IMR-90 (cell line): ENCODE data around the gene HAGHL. TPM values are rescaled to one million over a fixed set of nuclear protein-coding genes. Genes with fewer than 3 reads are reported as not detected.

Experiments used
- ATAC-seq: fragments of 200-7000 bp; cut with Tn5 transposase; 2 replicates; pipeline ENCODE4 v1.9.1; 2020; ENCODE audit warnings: low read depth, mild to moderate bottlenecking, moderate library complexity
- BruUV-seq: library from RNA; stranded (reverse); fragments of 400-500 nt; replicated peaks from 2 replicates; lab custom pipeline; 2021; lab: Mats Ljungman, UMichigan
- CTCF ChIA-PET: fragments of 300-600 bp; formaldehyde crosslinking; extraction: SDS; loops from one replicate; lab custom pipeline; 2021; ENCODE audit warnings: antibody characterized with exemption; lab: Yijun Ruan, JAX
- POLR2A ChIA-PET: fragments of 300-600 bp; sonication (Branson Sonifier 250); formaldehyde crosslinking; loops from one replicate; lab custom pipeline; 2022; ENCODE audit warnings: antibody characterized with exemption; ENCODE audit not compliant: unreplicated experiment; lab: Charles Lee
- DNase-seq: peaks from one replicate; pipeline ENCODE4 v3.0.0; 2013
- H2AFZ ChIP-seq: replicated peaks from 2 replicates; pipeline ENCODE3; 2013; ENCODE audit warnings: low read length, mild to moderate bottlenecking; ENCODE audit not compliant: poor library complexity
- H2AK5ac ChIP-seq: 2 replicates; pipeline ENCODE4 v1.6.1; 2013; ENCODE audit warnings: low read depth, low read length, inconsistent platforms
- H2AK9ac ChIP-seq: replicated peaks from 2 replicates; pipeline ENCODE3; 2013; ENCODE audit warnings: mild to moderate bottlenecking, low read depth, low read length, moderate library complexity; ENCODE audit not compliant: poor library complexity
- H2BK120ac ChIP-seq: 2 replicates; pipeline ENCODE4 v1.6.1; 2013; ENCODE audit warnings: low read depth, low read length, inconsistent platforms
- H2BK15ac ChIP-seq: 3 replicates; pipeline ENCODE4 v1.6.1; 2013; ENCODE audit warnings: low read depth, low read length, inconsistent platforms
- H2BK20ac ChIP-seq: 2 replicates; pipeline ENCODE4 v1.6.1; 2013; ENCODE audit warnings: low read depth, mild to moderate bottlenecking, inconsistent platforms, low read length, moderate library complexity
- H2BK5ac ChIP-seq: 2 replicates; pipeline ENCODE4 v1.6.1; 2013; ENCODE audit warnings: mild to moderate bottlenecking, low read depth, low read length, inconsistent platforms; ENCODE audit not compliant: poor library complexity, severe bottlenecking
- H3K14ac ChIP-seq: replicated peaks from 2 replicates; pipeline ENCODE4 v1.6.1; 2013; ENCODE audit warnings: low read depth, low read length, inconsistent platforms
- H3K18ac ChIP-seq: 2 replicates; pipeline ENCODE4 v1.6.1; 2013; ENCODE audit warnings: low read depth, low read length, control low read depth
- H3K23ac ChIP-seq: 2 replicates; pipeline ENCODE4 v1.6.1; 2013; ENCODE audit warnings: low read depth, low read length, inconsistent platforms
- H3K27ac ChIP-seq: 2 replicates; pipeline ENCODE4 v1.5.1; 2013; ENCODE audit warnings: mild to moderate bottlenecking, control low read depth, low read length; ENCODE audit not compliant: insufficient read depth
- H3K27me3 ChIP-seq: 2 replicates; pipeline ENCODE4 v1.6.1; 2013; ENCODE audit warnings: low read length; ENCODE audit not compliant: control insufficient read depth, insufficient read depth
- H3K36me3 ChIP-seq: 2 replicates; pipeline ENCODE4 v1.6.1; 2013; ENCODE audit warnings: low read length, mixed read lengths; ENCODE audit not compliant: control insufficient read depth, insufficient read depth
- H3K4ac ChIP-seq: 2 replicates; pipeline ENCODE4 v1.6.1; 2013; ENCODE audit warnings: low read depth, low read length, inconsistent platforms
- H3K4me1 ChIP-seq: 2 replicates; pipeline ENCODE4 v1.6.1; 2013; ENCODE audit warnings: low read length, mixed read lengths; ENCODE audit not compliant: control insufficient read depth, insufficient read depth
- H3K4me2 ChIP-seq: 2 replicates; pipeline ENCODE4 v1.6.1; 2013; ENCODE audit warnings: low read depth, mild to moderate bottlenecking, control low read depth, low read length, moderate library complexity
- H3K4me3 ChIP-seq: 2 replicates; pipeline ENCODE4 v1.5.1; 2013; ENCODE audit warnings: low read depth, mild to moderate bottlenecking, control low read depth, low read length, moderate library complexity; ENCODE audit not compliant: insufficient read depth
- H3K56ac ChIP-seq: 2 replicates; pipeline ENCODE4 v1.6.1; 2013; ENCODE audit warnings: low read length, inconsistent platforms; ENCODE audit not compliant: insufficient read depth; ENCODE audit errors: extremely low read depth
- H3K79me1 ChIP-seq, 2 experiments: 2 replicates each; pipeline ENCODE4 v1.6.1; 2013; ENCODE audit warnings: low read length in 2 of 2, inconsistent platforms in 1 of 2, low read depth in 1 of 2
- H3K9ac ChIP-seq: 2 replicates; pipeline ENCODE4 v1.6.1; 2013; ENCODE audit warnings: low read depth, low read length, control low read depth
- H3K9me1 ChIP-seq: 2 replicates; pipeline ENCODE4 v1.6.1; 2013; ENCODE audit warnings: low read length, inconsistent platforms; ENCODE audit not compliant: insufficient read depth
- H3K9me3 ChIP-seq: 2 replicates; pipeline ENCODE4 v1.6.1; 2013; ENCODE audit warnings: low read length; ENCODE audit not compliant: control insufficient read depth, insufficient read depth
- H4K20me1 ChIP-seq: 2 replicates; pipeline ENCODE4 v1.6.1; 2013; ENCODE audit warnings: low read length, inconsistent platforms; ENCODE audit not compliant: insufficient read depth
- H4K5ac ChIP-seq: 2 replicates; pipeline ENCODE4 v1.6.1; 2013; ENCODE audit warnings: mild to moderate bottlenecking, low read depth, low read length, control low read depth
- H4K8ac ChIP-seq, 2 experiments: 2 replicates each; pipeline ENCODE4 v1.6.1; 2013; ENCODE audit warnings: low read depth in 2 of 2, low read length in 2 of 2, control low read depth in 1 of 2, inconsistent platforms in 1 of 2
- H4K91ac ChIP-seq: 2 replicates; pipeline ENCODE4 v1.6.1; 2013; ENCODE audit warnings: low read depth, low read length, inconsistent platforms; ENCODE audit not compliant: insufficient read depth
- MAZ ChIP-seq: IDR thresholded peaks from 2 replicates; pipeline ENCODE4 v1.6.1; 2012; ENCODE audit warnings: low read depth, mild to moderate bottlenecking, low read length, improper control_type of control experiment, moderate library complexity, borderline replicate concordance
- RCOR1 ChIP-seq: IDR thresholded peaks from 2 replicates; pipeline ENCODE4 v1.6.1; 2012; ENCODE audit warnings: mild to moderate bottlenecking, low read length, improper control_type of control experiment; ENCODE audit not compliant: insufficient replicate concordance
- SMC3 ChIP-seq: fragments of 150-350 bp; IDR thresholded peaks from 2 replicates; pipeline ENCODE4 v1.6.1; 2016; ENCODE audit warnings: low read depth, mild to moderate bottlenecking, antibody characterized with exemption, low read length, moderate library complexity
- WGBS, 2 experiments: methylation state at CpG; one replicate each; pipeline versions ENCODE4 v1.1.5 to v1.1.7; 2013; ENCODE audit warnings: missing lambda C conversion rate in 2 of 2; ENCODE audit not compliant: insufficient read length in 1 of 2; ENCODE audit errors: extremely low coverage in 2 of 2; 5-methylcytosine and 5-hydroxymethylcytosine counted together
- dilution Hi-C: fragments of 300-500 bp; cut with HindIII; formaldehyde crosslinking; loops from one replicate; pipeline ENCODE4 v1.14.3; 2018; ENCODE audit warnings: low sequenced_read_pairs; ENCODE audit not compliant: unreplicated experiment
- in situ Hi-C: fragments of 300-500 bp; cut with MboI; formaldehyde crosslinking; loops from 3 replicates; pipeline ENCODE4 v1.14.3; 2019; ENCODE audit warnings: low sequenced_read_pairs, inconsistent platforms, mixed read lengths
- intact Hi-C: fragments of 100-400 bp; cut with micrococcal nuclease; formaldehyde crosslinking; loops from 2 replicates; pipeline ENCODE4 v1.10.0; 2022
- polyA plus RNA-seq, 3 experiments: library from polyadenylated mRNA; depleted of rRNA; stranded (reverse); fragments of >200 nt; gene quantifications; 2 replicates each; pipeline ENCODE4 v1.2.3, GENCODE V29; 2012; ENCODE audit warnings: low replicate concordance in 1 of 3
- total RNA-seq: library from RNA; depleted of rRNA; stranded (reverse); fragments of >200 nt; gene quantifications from 2 replicates; pipeline ENCODE4 v1.2.3, GENCODE V29; 2012
- TF ChIP-seq, protein P1 (sequence below): fragments of 150-350 bp; IDR thresholded peaks from 2 replicates; pipeline ENCODE4 v1.6.1; 2017; ENCODE audit warnings: mild to moderate bottlenecking, antibody characterized with exemption, low read length, low read depth

Gene HAGHL
- total and polyA plus RNA-seq, 2 of the 4 experiments (the other 2 are of a cell fraction): 3.0 to 12.5 TPM

- peak overlapping the region; percentile 93 for H2AFZ ChIP-seq
Observed at GRCh38 chr16:680625-680945, 46.3 kb upstream of the HAGHL start.

More at GRCh38 chr16:680625-680945, 46.3 kb upstream of the HAGHL start:
- Histone ChIP-seq H3K9me1 (peaks cover 15% of the 10 kb centered on the region), H3K56ac (no peak overlapping the region), H3K9ac (peak overlapping the region; percentile 80), H3K4me3 (peak overlapping the region; percentile 96), H3K4me1 (peaks cover 22% of the 10 kb centered on the region), H4K8ac (peak overlapping the region; percentile 74 to 86; a peak in 2 of 4 replicates), H3K79me1 (peaks cover 9 to 40% of the 10 kb centered on the region in 2 experiments; a peak in 3 of 4 replicates), H2BK15ac (no peak overlapping the region), H4K20me1 (peaks cover 34% of the 10 kb centered on the region), H3K23ac (peak overlapping the region; percentile 53; the same call in 1 of the 2 replicates), H2AK5ac (no peak overlapping the region), H3K9me3 (no peaks in the 10 kb centered on the region), H4K5ac (peak overlapping the region; percentile 54; the same call in 1 of the 2 replicates), H3K27me3 (no peaks in the 10 kb centered on the region), H3K14ac (peak overlapping the region; percentile 76), H3K27ac (peak overlapping the region; percentile 82), H3K4ac (peak overlapping the region; percentile 83; the same call in 1 of the 2 replicates), H3K4me2 (peak overlapping the region; percentile 98), H3K18ac (no peak overlapping the region), H2BK120ac (no peak overlapping the region), H4K91ac (no peak overlapping the region), H2BK5ac (peak overlapping the region; percentile 74), H2AK9ac (peak overlapping the region; percentile 95), H2BK20ac (no peak overlapping the region), H3K36me3 (peaks cover 27% of the 10 kb centered on the region)
- in situ Hi-C loops (no loop called here), dilution Hi-C loops (no loop called here), intact Hi-C loops (no loop called here)
- TF ChIP-seq RCOR1 (no peak), MAZ (no peak), SMC3 (no peak)
- TF ChIP-seq, protein P1, sequence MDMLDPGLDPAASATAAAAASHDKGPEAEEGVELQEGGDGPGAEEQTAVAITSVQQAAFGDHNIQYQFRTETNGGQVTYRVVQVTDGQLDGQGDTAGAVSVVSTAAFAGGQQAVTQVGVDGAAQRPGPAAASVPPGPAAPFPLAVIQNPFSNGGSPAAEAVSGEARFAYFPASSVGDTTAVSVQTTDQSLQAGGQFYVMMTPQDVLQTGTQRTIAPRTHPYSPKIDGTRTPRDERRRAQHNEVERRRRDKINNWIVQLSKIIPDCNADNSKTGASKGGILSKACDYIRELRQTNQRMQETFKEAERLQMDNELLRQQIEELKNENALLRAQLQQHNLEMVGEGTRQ: no peak
- POLR2A ChIA-PET: no interaction called here
- DNase-seq (no peak), ATAC-seq (peak; percentile 2)
- BruUV-seq: no TSS peak
- CTCF ChIA-PET: no interaction called here
- WGBS, 2 experiments: 1% methylated on average over 24 of the region's 38 CpGs; no CpG with 5 or more reads in 1 of the 2 experiments
